HG02798 (cell line): ENCODE results near the gene CDK16.
A peak's percentile ranks its signal among the peaks of the same experiment; 100 is the strongest.

Source experiments
- ATAC-seq: cut with Tn5 transposase; IDR thresholded peaks from one replicate; pipeline ENCODE4 v1.9.1; 2021; ENCODE audit warnings: mild to moderate bottlenecking; ENCODE audit not compliant: unreplicated experiment, poor library complexity

CDK16 gene

DNA sequence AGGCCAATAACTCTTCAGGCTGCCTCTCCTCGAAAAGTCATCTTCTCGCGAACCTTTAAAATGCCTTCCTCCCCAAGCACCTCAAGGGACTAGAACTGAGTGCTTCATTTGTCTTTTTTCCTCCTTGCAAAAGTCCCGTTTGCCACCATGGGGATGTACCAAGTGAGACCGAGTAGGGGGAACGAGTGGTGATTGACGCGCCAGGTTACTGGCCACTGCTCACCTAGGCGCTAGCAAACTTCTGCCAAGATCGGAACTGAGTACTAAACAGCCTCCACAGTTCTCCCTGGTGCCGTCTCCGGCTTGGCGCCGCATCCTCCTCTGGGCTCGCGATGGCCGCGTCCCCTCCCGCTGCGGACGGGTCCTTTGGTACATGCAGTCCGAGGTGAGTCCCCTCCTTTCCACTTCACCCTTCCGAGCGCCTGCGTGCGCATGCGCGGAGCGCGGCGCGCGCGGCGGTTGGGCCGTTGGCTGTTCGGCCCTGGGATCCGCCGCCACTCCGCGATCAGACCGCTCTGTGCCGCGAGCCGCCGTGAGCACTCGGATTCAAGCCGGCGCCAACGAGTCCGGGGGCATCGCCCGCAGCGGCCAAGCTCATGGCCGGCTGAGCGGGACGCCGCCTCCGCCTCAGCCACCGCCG lies at the start of gene CDK16:
TSS of gene CDK16 (plus strand) at position 402 of the 640 bp plus-strand sequence. CDS start 4,877 bp downstream, outside the sequence.
- peak; percentile 47 for ATAC-seq

GRCh38 chrX:47169273-47169672 lies 49.2 kb upstream of the CDK16 start:
- ATAC-seq: no peak

DNA sequence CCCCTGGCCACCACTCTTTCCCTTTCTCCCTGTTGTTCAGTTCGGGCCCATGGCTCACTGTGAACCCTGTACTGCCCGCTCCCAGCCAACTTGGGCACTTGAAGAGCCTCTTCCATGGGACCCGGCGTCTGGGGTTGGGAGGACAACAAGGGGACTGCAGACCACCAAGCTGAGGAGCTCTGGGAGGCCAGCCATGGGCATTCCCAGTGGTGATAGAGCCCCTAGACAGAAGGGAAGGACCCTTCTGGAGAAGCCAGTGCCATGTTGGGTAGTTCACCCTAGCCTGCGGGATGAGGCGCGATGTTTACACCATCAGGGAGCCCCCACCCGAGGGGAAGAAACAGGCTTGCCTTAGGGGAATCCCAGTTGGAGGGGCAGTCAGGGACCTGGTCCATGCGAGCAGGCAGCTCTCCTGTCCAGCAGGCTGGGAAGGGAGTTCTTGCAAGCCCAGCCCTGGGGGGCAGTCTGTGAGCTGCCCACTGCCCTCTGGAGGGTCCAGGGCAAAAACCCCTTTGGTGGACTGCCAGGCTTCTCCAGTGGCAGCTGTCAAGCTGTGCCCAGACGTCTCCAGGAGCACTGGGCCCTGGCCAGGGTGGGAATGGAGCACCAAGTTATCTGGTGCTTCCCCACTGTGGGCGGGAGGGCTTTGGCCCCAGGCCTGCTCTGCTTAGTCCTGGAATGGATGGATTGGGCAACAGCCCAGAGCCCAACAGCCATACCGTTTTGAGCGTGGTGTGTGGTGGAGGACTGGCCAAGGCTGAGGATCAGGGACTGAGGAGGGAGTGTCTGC lies 48.6 kb upstream of the CDK16 start:
- no peak for ATAC-seq

GRCh38 chrX:47170861-47171692 lies 47.4 kb upstream of the CDK16 start:
- ATAC-seq: no peak

DNA sequence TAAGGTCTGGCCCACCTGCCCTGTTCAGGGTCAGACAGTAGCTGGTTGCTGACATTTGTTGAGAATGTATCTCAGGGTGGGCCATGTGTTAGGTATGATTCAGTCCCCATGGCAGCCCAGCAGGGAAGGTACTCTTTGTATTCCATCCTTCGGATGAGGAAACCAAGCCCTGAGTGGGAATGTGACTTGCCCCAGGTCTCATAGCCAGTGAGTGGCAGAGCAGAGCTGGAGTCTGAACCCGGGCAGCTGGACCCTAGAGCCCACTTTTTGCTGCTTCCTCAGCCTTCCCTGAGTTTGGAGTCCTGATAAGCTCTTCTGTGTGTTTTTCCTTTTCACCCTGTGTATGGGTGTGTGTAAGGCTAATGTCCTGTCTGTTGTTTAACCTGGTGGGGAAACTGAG lies 46.5 kb upstream of the CDK16 start:
- ATAC-seq: no peak

- ATAC-seq: no peak
Observed at GRCh38 chrX:47172549-47172948, 45.9 kb upstream of the CDK16 start.

DNA sequence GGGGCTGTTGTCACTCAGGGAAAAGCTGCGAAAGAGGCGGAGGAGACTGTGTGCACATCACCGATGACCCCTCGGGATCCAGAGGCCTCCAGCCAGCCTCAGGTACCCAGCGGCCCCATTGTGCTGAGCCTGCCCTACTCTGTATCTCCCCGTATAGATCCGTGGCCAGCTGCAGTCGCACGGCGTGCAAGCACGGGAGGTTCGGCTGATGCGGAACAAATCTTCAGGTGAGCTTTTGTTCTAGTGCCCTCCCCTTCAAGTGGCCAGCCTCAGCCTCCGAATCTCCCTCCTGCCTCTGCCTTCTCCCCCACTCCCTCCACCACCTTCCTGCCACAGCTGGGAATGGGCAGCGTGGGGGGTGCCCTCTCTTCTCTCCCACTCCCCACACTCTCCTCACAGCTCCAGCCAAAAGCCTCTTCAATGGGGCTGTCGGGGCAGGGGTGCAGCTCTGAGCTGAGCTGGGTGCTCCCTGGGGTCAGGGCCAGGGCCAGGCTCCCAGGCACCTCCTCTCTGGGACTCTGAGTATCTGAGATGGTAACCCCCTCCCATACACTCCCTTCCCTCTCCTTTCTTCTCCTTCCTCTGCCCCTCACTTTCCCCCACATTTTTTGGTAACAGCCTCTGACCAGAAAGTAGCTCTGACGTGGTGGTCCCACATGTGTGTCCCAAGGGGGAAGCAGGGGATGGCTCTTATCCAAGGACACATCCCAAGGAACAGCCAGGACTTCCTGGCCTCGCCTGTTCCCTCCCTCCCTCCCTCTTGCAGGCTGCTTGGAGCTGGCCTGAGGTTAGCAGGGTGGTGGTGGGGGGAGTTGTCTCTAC lies 45.3 kb upstream of the CDK16 start:
- no peak for ATAC-seq

GRCh38 chrX:47174376-47174775 lies 44.1 kb upstream of the CDK16 start:
- no peak for ATAC-seq

DNA sequence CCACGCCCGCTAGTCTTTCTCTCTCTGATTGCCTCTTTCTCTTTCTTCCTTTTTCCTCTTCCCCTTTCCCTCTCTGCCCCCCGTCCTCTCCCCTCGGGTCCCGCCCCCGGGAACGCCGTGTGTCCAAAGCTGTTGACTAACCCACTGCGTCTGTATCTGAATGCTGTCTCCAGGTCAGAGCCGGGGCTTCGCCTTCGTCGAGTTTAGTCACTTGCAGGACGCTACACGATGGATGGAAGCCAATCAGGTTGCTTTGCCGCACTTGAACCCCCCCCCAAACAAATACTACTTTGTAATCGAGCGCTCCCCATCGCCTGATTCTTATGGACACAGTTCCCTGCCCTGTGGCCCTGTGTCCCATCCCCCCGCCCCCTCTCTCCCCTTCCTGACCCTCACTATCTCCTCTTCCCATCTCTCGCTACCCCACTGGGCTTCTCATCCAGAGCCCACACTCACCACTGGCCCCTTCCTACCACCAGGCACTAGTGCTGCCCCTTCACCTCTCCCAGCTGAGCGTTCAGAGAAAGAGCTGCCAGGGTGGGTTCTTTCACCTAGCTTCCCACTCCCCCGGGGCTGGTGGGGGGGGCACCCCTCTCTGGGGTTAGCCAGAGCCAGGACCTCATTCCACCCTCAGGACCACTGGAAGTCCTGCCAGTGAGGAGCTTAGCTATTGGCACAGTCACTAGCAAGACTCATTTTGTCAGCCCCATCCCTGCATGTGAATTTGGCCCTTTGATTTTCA lies 43.5 kb upstream of the CDK16 start:
- ATAC-seq: no peak

- no peak for ATAC-seq
Observed at GRCh38 chrX:47175588-47175980, 42.9 kb upstream of the CDK16 start.

DNA sequence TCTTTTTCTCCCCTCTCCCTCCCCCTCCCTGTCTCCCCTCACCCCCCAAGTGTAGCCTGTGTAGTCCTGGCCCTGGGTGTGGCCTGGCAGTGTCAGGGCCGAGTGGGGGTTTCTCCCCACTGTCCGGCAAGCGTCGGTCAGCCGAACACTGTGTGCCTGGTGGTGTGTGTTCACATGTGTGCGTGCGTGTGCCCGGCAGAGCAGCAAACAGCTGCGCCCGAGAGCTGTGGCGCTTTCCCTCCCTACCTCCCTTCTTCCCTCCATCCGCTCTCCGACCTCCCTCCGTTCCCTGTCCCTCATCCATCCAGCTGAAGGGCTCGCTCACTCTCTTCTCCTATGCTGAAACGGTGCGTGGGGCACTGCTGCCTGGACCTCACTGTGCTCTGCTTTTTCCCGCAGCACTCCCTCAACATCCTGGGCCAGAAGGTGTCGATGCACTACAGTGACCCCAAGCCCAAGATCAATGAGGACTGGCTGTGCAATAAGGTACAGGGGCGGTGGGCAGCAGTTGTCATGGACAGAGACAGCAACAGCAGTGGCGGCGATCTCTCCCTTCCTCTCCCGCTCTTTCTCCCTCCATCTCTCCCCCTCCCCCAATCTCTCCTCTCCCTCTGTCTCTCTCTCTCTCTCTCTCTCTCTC lies 42.3 kb upstream of the CDK16 start:
- ATAC-seq: no peak

GRCh38 chrX:47177079-47177478 lies 41.4 kb upstream of the CDK16 start:
- no peak for ATAC-seq

- no peak for ATAC-seq
Observed at GRCh38 chrX:47178337-47178736, 40.1 kb upstream of the CDK16 start.

GRCh38 chrX:47179221-47179927 lies 39.1 kb upstream of the CDK16 start:
- no peak for ATAC-seq

DNA sequence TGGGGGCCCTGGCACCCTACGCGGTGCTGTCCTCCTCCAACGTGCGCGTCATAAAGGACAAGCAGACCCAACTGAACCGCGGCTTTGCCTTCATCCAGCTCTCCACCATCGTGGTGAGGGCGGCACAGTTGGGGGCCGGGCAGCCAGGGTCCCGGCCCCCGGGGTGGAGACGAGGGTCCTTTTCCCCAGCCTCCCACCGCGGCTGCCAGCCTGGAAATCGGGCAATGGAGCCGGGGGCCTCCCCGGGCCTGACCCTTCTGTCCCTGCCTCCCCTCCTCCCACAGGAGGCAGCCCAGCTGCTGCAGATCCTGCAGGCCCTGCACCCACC lies 38.6 kb upstream of the CDK16 start:
- ATAC-seq: no peak

- no peak for ATAC-seq
Observed at GRCh38 chrX:47180346-47180745, 38.1 kb upstream of the CDK16 start.

GRCh38 chrX:47181301-47181700 lies 37.2 kb upstream of the CDK16 start:
- ATAC-seq: no peak

DNA sequence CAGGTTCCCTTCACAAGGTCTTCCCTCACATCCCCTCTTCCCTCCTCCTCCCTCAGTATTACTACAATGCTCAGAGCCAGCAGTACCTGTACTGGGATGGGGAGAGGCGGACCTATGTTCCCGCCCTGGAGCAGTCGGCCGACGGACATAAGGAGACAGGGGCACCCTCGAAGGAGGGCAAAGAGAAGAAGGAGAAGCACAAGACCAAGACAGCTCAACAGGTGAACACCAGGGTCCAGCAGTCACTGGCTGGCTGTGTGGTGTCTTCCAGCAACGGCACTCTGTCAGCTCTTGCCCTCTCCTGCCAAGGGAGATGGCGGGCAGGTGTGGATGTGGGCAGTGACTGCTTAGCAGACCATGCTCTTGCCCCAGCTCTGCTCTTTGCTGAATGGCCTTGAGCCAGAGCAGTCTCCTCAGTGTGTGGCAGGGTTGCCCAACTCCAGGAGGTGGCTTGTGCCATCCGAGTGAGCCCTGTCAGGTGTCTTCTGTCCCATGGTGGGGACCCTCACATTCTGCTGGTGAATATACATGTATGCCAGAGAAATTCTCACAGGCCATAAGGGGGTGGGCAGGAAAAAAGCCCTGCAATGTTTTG lies 36.3 kb upstream of the CDK16 start:
- no peak for ATAC-seq
